ENCODE data around the gene HPS3.

DNA sequence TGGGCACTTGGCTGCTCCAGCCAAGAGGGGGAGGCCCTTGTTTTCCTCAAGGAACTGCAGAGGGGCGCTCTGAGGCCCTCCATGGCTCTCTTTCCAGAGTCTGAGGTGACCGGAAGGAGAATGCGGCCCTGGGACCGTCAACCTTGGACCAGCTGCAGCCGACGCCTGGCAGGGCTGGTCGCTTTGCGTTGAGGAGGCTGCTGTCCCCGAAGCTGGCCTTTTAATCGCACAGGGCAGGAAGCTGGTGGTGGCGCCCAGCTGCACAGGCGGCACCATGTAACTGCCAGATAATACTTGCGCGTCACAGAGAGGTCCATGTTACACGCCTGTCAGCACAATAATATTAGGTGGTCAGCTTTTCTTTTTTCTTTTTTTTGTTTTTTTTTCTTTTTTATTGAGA, 42.2 kb upstream of the HPS3 start:
- TF ChIP-seq, protein P1, sequence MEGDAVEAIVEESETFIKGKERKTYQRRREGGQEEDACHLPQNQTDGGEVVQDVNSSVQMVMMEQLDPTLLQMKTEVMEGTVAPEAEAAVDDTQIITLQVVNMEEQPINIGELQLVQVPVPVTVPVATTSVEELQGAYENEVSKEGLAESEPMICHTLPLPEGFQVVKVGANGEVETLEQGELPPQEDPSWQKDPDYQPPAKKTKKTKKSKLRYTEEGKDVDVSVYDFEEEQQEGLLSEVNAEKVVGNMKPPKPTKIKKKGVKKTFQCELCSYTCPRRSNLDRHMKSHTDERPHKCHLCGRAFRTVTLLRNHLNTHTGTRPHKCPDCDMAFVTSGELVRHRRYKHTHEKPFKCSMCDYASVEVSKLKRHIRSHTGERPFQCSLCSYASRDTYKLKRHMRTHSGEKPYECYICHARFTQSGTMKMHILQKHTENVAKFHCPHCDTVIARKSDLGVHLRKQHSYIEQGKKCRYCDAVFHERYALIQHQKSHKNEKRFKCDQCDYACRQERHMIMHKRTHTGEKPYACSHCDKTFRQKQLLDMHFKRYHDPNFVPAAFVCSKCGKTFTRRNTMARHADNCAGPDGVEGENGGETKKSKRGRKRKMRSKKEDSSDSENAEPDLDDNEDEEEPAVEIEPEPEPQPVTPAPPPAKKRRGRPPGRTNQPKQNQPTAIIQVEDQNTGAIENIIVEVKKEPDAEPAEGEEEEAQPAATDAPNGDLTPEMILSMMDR (IDR thresholded peaks at IDR 0.05): no peak
- no peak for TF ChIP-seq POLR2A (IDR thresholded peaks at IDR 0.05)

Data from Peyer's patch (tissue), 4 donors.